Lower leg skin (tissue), 4 donors: Measurements from ENCODE around the gene CCDC175. TPM values are rescaled to one million over a fixed set of nuclear protein-coding genes. Genes with fewer than 3 reads are reported as not detected.

ENCODE experiments used
- DNase-seq, 2 donors: peaks; one replicate each; pipeline ENCODE4 v3.0.0-alpha.2; 2019; ENCODE audit warnings: low spot score in 2 of 2
- H3K4me3 ChIP-seq: fragments of 200-600 bp; sonication (generic); 2 replicates; pipeline ENCODE4 v1.5.1; 2017; ENCODE audit warnings: mild to moderate bottlenecking, low read depth; ENCODE audit not compliant: poor library complexity, severe bottlenecking
- CTCF ChIP-seq, 3 donors: fragments of 450-650 bp; IDR thresholded peaks; one replicate each; pipeline ENCODE4 v1.5.1; 2016; ENCODE audit warnings: antibody characterized with exemption in 3 of 3, mild to moderate bottlenecking in 3 of 3, moderate library complexity in 2 of 3
- POLR2A ChIP-seq, 2 donors: fragments of 450-650 bp; IDR thresholded peaks; one replicate each; pipeline ENCODE4 v1.6.1; 2016 to 2017; ENCODE audit warnings: antibody characterized with exemption in 2 of 2, mild to moderate bottlenecking in 1 of 2, moderate library complexity in 1 of 2
- WGBS, 2 donors: methylation state at CpG; one replicate each; pipeline ENCODE4 v1.1.5; 2018; 5-methylcytosine and 5-hydroxymethylcytosine counted together
- intact Hi-C: fragments of 100-400 bp; cut with DNase I; formaldehyde crosslinking; loops from one replicate; pipeline ENCODE4 v1.15.0; 2023; ENCODE audit warnings: low total_unique reads
- total RNA-seq, 4 donors: library from RNA; depleted of rRNA; stranded (reverse); fragments of >200 nt; gene quantifications; one replicate each; pipeline ENCODE4 v1.1.0, GENCODE V29; 2016

CCDC175 gene
- total RNA-seq, 4 donors from 2014 or later = not detected

DNA sequence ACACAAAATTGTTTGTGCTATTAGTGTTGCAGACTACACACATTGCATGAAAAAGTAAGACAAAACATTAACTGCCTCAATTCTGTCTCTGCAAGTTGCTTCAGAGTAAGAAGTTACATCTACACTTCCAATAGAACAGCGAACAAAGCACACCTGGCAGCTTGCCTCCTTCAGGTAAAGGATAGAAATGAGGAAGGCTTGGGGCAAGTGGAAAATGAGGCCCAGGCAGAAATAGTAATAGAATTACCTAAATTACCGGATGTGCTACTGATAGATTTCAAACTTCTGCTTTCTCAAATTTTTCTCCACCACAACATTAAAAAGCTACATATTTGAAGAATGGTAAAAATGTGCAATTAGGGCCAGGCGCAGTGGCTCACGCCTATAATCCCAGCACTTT, 37.7 kb downstream of the CCDC175 start:
- WGBS, 2 donors = 61 to 83% methylated on average over 4 of the region's 4 CpGs
- no peak for DNase-seq
- no peak overlapping the region for H3K4me3 ChIP-seq
- intact Hi-C loops = no loop called here
- TF ChIP-seq CTCF (IDR thresholded peaks at IDR 0.05) = no peak
- no peak for TF ChIP-seq POLR2A (IDR thresholded peaks at IDR 0.05)

DNA sequence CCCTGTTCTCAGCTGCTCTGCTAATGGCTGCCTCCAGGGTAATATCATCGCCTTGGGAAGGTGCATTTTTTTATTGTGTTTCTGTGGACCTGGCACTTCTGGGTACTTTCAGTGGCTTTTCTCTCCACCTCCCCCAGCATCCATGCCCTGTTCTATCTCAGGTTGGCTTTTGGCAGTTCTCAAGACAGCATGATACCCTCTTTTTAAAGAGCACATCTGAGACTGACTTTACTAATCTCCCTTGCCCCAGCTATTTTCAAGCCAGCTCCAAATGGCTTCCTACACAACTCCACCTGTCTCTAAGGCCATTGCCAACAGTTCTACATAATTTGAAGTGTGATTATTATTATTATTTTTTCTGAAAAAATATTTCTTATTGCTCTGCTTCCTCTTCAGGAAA, 39.1 kb downstream of the CCDC175 start:
- 78 to 86% methylated on average over 1 of the region's 1 CpG for WGBS, 2 donors
- no peak for DNase-seq
- intact Hi-C loops = no loop called here
- no peak for TF ChIP-seq CTCF (IDR thresholded peaks at IDR 0.05)
- no peak for TF ChIP-seq POLR2A (IDR thresholded peaks at IDR 0.05)
- no peak overlapping the region for H3K4me3 ChIP-seq

DNA sequence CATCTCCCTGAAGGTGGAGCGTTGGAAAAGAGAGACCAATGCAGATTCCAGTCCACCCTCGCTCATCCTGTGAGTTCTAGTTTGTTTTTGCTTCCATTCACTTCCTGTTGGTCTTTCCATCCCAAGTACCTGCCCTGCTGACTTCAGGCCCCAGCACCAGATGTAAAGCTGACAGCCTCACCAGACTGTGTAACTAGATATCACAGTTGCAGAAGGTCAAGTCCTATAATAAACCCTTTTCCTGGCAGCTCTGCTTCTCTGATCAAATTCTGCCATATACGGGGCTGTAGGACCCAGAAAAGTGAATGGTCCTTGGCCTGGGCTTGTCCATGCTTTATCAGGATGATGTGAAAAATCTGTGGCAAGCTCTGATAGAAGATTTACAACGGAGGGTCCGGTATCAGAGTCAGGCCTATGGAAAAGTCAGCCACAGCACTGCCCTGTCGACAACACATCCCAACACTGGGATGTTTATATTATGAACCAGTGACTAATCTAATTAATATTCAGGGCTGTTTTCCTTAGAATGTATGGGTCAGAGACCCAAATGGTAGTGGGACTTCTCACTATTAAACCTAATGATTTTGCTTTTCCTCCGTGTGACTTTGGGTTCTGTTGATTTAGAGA, 42.1 kb downstream of the CCDC175 start:
- no peak overlapping the region for H3K4me3 ChIP-seq
- intact Hi-C loops = no loop called here
- no peak for DNase-seq
- WGBS, 2 donors = 72 to 81% methylated on average over 7 of the region's 7 CpGs
- TF ChIP-seq POLR2A (IDR thresholded peaks at IDR 0.05) = no peak
- TF ChIP-seq CTCF (IDR thresholded peaks at IDR 0.05) = no peak

DNA sequence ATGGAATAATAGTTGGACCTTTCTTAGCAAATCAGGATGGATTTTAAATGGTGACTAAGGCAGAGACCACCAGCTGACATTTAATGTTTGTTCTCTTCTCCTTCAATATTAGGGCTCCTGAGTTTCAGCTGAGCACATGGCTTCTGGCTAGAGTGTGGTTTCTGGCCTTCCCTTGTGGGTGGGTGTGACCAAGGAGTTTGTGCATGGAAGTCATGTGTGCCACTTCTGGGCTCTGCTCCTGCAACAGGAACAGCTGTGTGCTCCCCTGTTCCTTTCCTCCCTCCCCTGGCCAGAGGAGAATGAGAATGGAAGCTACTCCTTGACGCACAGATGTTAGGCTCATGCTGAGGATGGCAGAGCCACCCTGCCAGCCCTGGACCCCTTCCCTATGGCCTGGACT, 44.2 kb downstream of the CCDC175 start:
- intact Hi-C loops = no loop called here
- no peak overlapping the region for H3K4me3 ChIP-seq
- TF ChIP-seq CTCF (IDR thresholded peaks at IDR 0.05) (no peak), POLR2A (IDR thresholded peaks at IDR 0.05) (no peak)
- no peak for DNase-seq
- WGBS, 2 donors = 81 to 92% methylated on average over 1 of the region's 1 CpG

DNA sequence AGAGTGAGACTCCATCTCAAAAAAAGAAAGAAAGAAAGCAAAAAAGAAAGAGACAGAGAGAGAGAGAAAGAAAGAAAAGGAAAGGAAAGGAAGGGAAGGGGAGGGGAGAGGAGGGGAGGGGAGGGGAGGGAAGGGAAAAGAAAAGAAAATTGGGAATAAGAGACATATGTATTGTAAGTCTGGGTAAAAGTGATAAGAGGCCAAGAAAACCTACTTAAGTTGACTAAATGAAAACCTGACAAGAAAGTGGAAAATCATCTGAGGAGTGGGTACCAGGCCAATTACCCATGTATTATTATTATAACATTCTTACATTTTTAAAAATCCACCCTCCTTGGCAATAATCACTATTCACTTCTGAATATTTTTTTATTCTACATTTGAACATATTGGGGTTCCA, 46.3 kb downstream of the CCDC175 start:
- TF ChIP-seq CTCF (IDR thresholded peaks at IDR 0.05) (no peak), POLR2A (IDR thresholded peaks at IDR 0.05) (no peak)
- no peak overlapping the region for H3K4me3 ChIP-seq
- no peak for DNase-seq
- intact Hi-C loops = no loop called here

DNA sequence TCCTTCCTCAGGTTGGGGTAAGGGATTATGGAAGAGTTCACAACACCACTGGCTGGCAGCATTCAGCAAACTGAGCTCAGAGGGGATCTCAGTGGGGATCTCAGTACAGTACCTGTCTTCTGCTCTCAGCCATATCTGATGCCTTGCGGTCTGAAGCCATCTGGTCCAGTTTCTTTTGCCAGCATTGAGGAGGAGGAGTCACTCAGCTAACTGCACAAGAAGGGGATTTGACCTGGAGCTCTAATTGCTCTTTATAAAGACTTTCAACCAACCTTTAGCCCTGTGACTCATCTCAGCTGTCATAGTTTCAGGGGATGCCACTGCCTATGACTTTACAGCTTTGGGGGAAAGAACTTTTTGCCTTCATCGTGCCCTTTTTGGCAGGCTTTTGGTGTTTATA, 47.4 kb downstream of the CCDC175 start:
- no peak overlapping the region for H3K4me3 ChIP-seq
- DNase-seq = no peak
- TF ChIP-seq CTCF (IDR thresholded peaks at IDR 0.05) (no peak), POLR2A (IDR thresholded peaks at IDR 0.05) (no peak)
- 76 to 77% methylated on average over 2 of the region's 2 CpGs for WGBS, 2 donors
- intact Hi-C loops = no loop called here
